ENCODE measurements around the gene FGD6. TPM values are rescaled to one million over a fixed set of nuclear protein-coding genes. Genes with fewer than 3 reads are reported as not detected.

Gene FGD6
- polyA plus RNA-seq, 2 of the 4 experiments (the other 2 are of a cell fraction), result 15.5 to 48.0 TPM

DNA sequence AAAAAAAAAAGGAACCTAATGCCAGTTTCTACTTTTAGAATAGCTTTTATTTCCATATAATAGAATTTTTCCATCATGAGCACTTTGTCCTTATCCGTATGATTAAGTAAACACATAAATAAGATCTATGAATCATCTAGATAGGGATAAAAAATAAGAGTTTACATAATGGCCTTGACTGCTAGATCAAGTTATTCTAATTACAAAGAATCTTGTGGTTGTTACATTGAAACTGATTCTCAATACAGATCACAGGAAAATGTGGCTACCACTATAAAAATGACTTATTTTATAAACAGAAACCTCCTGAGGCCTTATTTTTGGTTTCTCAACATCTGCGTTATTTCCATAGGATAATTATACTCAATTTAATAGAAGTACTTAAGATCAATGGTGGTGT, 179.4 kb downstream of the FGD6 start:
- POLR2A ChIA-PET, result no interaction called here
- ATAC-seq, result no peak
- 83% methylated on average over 2 of the region's 2 CpGs for WGBS (ENCODE audit: missing lambda C conversion rate)
- no peak overlapping the region for H3K4me3 ChIP-seq
- no peak for FAIRE-seq
- no peak overlapping the region for H3K27ac ChIP-seq
- no peaks in the 10 kb centered on the region for H3K9me3 ChIP-seq
- CTCF ChIA-PET, result no interaction called here
- TF ChIP-seq, protein P1, sequence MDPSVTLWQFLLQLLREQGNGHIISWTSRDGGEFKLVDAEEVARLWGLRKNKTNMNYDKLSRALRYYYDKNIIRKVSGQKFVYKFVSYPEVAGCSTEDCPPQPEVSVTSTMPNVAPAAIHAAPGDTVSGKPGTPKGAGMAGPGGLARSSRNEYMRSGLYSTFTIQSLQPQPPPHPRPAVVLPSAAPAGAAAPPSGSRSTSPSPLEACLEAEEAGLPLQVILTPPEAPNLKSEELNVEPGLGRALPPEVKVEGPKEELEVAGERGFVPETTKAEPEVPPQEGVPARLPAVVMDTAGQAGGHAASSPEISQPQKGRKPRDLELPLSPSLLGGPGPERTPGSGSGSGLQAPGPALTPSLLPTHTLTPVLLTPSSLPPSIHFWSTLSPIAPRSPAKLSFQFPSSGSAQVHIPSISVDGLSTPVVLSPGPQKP (IDR thresholded peaks at IDR 0.05; ENCODE audit: low read depth, low read length), result no peak
- TF ChIP-seq NFE2L2 (conservative IDR thresholded peaks at IDR 0.05; ENCODE audit: low read length) (no peak), JUN (IDR thresholded peaks at IDR 0.05) (no peak), JUNB (IDR thresholded peaks at IDR 0.05) (no peak), NR3C1 (IDR thresholded peaks at IDR 0.05) (no peak), MAFK (IDR thresholded peaks at IDR 0.05; ENCODE audit: partially characterized antibody) (no peak), EHF (CRISPR knock-in tag; IDR thresholded peaks at IDR 0.05) (no peak), RARB (CRISPR knock-in tag; IDR thresholded peaks at IDR 0.05) (no peak), FOSB (CRISPR knock-in tag; IDR thresholded peaks at IDR 0.05) (no peak), ZFP36 (IDR thresholded peaks at IDR 0.05; ENCODE audit: borderline replicate concordance, partially characterized antibody) (no peak), HOXA7 (CRISPR knock-in tag; IDR thresholded peaks at IDR 0.05) (no peak), SMC3 (IDR thresholded peaks at IDR 0.05) (no peak), ZNF302 (CRISPR knock-in tag; IDR thresholded peaks at IDR 0.05) (no peak), FOSL2 (IDR thresholded peaks at IDR 0.05) (no peak), FOSL2 (CRISPR knock-in tag; IDR thresholded peaks at IDR 0.05) (no peak), GATA3 (IDR thresholded peaks at IDR 0.05; ENCODE audit: borderline replicate concordance) (no peak), ZC3H11A (IDR thresholded peaks at IDR 0.05) (no peak), CHD4 (IDR thresholded peaks at IDR 0.05; ENCODE audit: borderline replicate concordance) (no peak)
- TF ChIP-seq, protein P2, sequence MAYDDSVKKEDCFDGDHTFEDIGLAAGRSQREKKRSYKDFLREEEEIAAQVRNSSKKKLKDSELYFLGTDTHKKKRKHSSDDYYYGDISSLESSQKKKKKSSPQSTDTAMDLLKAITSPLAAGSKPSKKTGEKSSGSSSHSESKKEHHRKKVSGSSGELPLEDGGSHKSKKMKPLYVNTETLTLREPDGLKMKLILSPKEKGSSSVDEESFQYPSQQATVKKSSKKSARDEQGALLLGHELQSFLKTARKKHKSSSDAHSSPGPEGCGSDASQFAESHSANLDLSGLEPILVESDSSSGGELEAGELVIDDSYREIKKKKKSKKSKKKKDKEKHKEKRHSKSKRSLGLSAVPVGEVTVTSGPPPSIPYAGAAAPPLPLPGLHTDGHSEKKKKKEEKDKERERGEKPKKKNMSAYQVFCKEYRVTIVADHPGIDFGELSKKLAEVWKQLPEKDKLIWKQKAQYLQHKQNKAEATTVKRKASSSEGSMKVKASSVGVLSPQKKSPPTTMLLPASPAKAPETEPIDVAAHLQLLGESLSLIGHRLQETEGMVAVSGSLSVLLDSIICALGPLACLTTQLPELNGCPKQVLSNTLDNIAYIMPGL (CRISPR knock-in tag; IDR thresholded peaks at IDR 0.05; ENCODE audit: borderline replicate concordance), result no peak
- TF ChIP-seq, protein P3, sequence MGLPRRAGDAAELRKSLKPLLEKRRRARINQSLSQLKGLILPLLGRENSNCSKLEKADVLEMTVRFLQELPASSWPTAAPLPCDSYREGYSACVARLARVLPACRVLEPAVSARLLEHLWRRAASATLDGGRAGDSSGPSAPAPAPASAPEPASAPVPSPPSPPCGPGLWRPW (IDR thresholded peaks at IDR 0.05), result no peak
- TF ChIP-seq, protein P4, sequence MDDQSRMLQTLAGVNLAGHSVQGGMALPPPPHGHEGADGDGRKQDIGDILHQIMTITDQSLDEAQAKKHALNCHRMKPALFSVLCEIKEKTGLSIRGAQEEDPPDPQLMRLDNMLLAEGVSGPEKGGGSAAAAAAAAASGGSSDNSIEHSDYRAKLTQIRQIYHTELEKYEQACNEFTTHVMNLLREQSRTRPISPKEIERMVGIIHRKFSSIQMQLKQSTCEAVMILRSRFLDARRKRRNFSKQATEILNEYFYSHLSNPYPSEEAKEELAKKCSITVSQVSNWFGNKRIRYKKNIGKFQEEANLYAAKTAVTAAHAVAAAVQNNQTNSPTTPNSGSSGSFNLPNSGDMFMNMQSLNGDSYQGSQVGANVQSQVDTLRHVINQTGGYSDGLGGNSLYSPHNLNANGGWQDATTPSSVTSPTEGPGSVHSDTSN (IDR thresholded peaks at IDR 0.05), result no peak
- no peak overlapping the region for H3K4me2 ChIP-seq
- H3K4me1 ChIP-seq, result no peaks in the 10 kb centered on the region
- DNase-seq (ENCODE audit: low read depth in 1 of 2, low spot score in 1 of 2), result no peak

DNA sequence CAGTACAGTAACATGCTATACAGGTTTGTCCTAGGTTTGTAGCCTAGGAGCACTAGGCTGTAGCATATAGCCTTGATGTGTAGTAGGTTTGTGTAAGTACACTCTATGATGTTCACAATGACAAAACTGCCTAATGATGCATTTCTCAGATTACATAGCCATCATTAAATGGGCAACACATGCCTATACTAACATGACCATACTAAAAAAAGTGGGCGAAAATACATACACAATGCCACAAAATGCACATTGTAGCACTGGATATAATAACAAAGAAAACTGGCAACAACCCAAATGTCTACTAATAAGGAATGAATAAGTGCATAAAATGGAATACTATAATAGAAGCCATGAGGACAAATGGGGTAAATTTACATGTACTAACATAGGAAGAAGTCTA, 182.5 kb downstream of the FGD6 start:
- Histone ChIP-seq H3K9me3 (no peaks in the 10 kb centered on the region), H3K4me2 (no peak overlapping the region), H3K4me1 (no peaks in the 10 kb centered on the region), H3K27ac (no peak overlapping the region), H3K4me3 (no peak overlapping the region)
- POLR2A ChIA-PET, result no interaction called here
- TF ChIP-seq BHLHE40 (IDR thresholded peaks at IDR 0.05; ENCODE audit: low read depth, low read length) (no peak), POLR2A (IDR thresholded peaks at IDR 0.05; ENCODE audit: low read length) (no peak), HOXB5 (CRISPR knock-in tag; IDR thresholded peaks at IDR 0.05) (no peak), FOSL2 (IDR thresholded peaks at IDR 0.05) (no peak), FOSL2 (CRISPR knock-in tag; IDR thresholded peaks at IDR 0.05) (no peak)
- TF ChIP-seq, protein P1 (IDR thresholded peaks at IDR 0.05; ENCODE audit: low read depth, low read length), result no peak
- ATAC-seq (no peak), FAIRE-seq (no peak), DNase-seq (ENCODE audit: low read depth in 1 of 2, low spot score in 1 of 2) (no peak)
- CTCF ChIA-PET, result no interaction called here
- 100% methylated on average over 1 of the region's 1 CpG for WGBS (ENCODE audit: missing lambda C conversion rate)

Other genes starting within 250 kb of the FGD6 start
- 257 and 260 TPM in 2 replicates for gene NDUFA12, start 213.8 kb downstream of the FGD6 start, polyA plus RNA-seq (2011; rRNA removed)
- gene NDUFA12, start 213.8 kb downstream of the FGD6 start, polyA plus RNA-seq (2017; fragmentation: RNase III; extraction: RNeasy Plus Mini Kit Qiagen cat#74134 plus additional on column Dnase treatment), result 203 to 209 TPM (median 207 TPM) in 3 replicates
- gene NR2C1, start 143.8 kb downstream of the FGD6 start, polyA plus RNA-seq (2011; rRNA removed), result 50.9 and 55.2 TPM in 2 replicates
- gene NR2C1, start 143.8 kb downstream of the FGD6 start, polyA plus RNA-seq (2017; fragmentation: RNase III; extraction: RNeasy Plus Mini Kit Qiagen cat#74134 plus additional on column Dnase treatment), result 24.0 to 27.7 TPM (median 24.7 TPM) in 3 replicates
- gene VEZT, start 340 bp upstream of the FGD6 start, polyA plus RNA-seq (2011; rRNA removed), result 256 and 259 TPM in 2 replicates
- gene VEZT, start 340 bp upstream of the FGD6 start, polyA plus RNA-seq (2017; fragmentation: RNase III; extraction: RNeasy Plus Mini Kit Qiagen cat#74134 plus additional on column Dnase treatment), result 87.1 to 92.3 TPM (median 89.6 TPM) in 3 replicates